HG03439 (cell line): Measurements from ENCODE around the gene CTNNBL1.
"Not testable (repeated sequence)": the region's sequence is repeated elsewhere in the genome, so short reads cannot be mapped to it uniquely, and the experiment has no call there.

ENCODE experiments used
- ATAC-seq: cut with Tn5 transposase; IDR thresholded peaks from one replicate; pipeline ENCODE4 v1.9.1; 2021; ENCODE audit warnings: mild to moderate bottlenecking, moderate library complexity; ENCODE audit not compliant: unreplicated experiment

Gene CTNNBL1

DNA sequence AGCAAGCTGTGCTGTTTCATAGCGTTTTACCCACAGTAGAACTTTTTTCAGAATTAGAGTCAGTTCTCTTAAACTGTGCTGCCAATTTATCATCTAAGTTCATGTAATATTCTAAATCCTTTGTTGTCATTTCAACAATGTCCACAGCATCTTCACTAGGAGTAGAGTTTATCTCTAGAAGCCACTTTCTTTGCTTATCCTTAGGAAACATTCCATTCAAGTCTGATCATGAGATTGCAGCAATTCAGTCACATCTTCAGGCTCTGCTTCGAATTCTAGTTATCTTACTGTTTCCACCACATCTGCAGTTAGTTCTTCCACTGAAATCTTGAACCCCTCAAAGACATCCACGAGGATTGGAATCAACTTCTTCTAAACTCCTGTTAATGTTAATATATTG lies 12.5 kb downstream of the CTNNBL1 start:
- no peak for ATAC-seq

DNA sequence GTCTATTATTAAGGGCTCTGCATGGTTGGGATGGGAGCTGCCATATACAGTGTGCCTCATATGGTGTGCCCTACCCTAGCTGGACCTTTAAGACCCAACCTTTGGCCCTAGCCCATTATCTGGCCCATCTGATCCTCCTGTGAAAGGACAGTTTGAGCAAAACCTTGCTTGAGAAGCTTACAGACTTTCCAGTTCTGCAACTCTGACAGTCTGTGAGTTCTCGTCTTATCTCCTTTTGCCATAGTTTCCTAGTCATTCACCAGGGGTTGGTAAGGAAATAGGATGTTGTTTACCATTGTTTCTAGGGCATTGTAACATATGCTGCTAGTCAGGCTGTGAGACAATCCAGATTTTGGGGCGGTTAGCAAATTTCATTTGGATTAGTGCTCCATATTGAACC lies 17.2 kb downstream of the CTNNBL1 start:
- ATAC-seq = no peak

DNA sequence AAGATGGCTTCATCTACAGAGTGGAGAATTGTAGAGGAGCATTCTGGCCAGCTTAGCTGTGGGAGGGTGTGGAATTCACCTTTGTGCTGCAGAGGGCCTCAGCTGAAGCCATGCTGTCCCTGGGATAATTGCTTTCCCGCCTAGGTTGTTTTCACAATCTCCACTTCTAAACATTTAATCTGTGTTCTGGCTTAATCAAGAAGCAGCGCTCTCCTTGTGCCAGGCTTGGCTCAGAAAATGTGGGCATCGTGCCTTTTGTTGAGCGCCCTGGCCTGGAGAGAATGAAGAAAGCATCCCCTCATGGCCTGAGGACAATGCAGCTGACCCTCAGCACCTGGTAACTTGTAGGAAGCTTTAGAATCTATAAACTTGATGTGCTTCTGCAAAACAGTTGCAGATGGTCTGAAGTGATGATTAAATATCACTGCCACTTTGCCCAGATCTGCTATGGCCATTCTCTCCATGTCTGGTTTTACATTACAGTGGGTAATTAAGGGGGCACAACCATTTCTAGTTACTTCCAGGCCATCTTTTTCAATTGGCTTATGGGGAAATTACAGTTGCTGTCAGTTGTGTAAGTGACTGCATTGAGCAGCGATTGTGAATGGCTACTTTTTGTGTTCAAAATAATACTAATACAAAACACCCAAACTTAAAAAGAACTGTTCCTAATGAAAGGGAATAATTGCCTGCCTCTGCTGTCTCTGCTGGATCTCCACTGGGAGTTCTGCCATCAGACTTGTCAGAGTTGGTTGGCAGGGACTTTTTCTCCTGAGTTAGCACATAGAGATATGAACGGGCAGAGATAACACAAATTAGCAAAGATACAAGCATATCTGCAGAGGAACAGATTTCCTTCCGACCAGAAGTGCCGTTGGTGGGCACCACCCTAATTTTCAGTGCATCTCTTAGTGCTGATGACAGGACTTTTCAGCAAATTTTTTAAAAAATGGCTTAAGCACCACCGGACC lies 18.4 kb downstream of the CTNNBL1 start:
- ATAC-seq = no peak

- ATAC-seq = no peak
Observed at GRCh38 chr20:37713396-37713795, 19.6 kb downstream of the CTNNBL1 start.

DNA sequence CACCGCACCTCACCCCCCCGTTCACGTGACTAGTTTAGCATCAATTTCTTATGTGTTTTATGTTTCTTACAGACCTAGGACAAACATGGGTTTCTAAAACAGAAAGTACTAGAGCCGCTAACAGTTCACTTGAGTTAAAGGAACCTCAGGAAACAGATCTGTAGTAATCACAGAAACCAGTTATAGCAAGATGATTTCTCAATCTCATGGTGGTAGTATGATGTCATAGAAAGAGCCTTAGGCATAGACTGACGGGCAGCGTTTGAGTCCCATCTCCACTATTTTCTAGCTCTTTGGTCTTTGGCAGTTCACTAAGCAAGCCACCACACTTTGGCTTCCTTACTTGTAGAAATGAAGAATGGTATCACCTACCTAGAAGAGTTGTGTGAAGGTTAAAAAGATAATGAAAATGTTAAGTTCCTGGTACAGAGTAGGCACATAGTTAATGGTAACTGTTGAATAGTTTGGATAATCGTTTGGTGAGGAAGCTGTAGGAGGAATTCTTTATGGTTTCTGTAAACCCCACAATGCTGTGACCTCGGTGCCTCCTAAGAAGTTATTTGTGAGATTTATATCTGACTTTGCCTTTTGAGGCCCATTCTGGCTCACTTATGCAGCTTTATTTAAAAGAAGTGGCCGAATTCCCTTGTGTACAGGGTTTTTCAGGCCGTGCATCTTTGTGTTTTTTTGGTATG lies 21.3 kb downstream of the CTNNBL1 start:
- no peak for ATAC-seq

DNA sequence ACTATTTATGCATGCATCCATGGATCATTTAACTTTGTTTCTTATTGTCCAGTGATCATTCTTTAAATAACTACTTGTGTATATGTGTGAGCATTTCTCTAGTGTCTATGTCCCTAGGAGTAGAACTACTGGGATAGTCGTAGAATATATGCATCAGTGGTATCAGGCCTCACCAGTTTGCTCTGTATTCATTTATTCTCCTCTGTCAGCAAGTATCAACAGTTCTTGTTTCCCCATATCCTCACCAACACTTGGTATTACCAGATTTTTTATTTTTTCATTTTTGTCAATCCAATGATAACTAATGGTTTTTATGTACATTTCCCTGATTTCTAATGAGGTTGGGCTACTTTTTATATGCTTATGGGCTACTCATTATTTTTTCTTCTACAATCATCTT lies 27.9 kb downstream of the CTNNBL1 start:
- no peak for ATAC-seq

- not testable (repeated sequence) for ATAC-seq
Observed at GRCh38 chr20:37722312-37722711, 28.5 kb downstream of the CTNNBL1 start.

- no peak for ATAC-seq
Observed at GRCh38 chr20:37723668-37724067, 29.8 kb downstream of the CTNNBL1 start.

DNA sequence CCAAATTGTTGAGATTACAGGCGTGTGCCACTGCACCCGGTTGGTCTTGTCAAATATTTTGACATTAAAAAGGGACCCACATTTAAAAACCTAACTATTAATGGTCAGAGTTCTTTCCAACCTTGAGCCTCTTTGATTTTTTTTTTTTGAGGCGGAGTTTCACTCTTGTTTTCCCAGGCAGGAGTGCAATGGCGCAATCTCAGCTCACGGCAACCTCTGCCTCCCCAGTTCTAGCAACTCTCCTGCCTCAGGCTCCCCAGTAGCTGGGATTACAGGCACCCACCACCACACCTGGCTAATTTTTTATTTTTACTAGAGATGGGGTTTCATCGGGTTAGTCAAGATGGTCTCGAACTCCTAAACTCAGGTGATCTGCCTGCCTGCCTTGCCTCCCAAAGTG lies 31.3 kb downstream of the CTNNBL1 start:
- ATAC-seq = no peak

DNA sequence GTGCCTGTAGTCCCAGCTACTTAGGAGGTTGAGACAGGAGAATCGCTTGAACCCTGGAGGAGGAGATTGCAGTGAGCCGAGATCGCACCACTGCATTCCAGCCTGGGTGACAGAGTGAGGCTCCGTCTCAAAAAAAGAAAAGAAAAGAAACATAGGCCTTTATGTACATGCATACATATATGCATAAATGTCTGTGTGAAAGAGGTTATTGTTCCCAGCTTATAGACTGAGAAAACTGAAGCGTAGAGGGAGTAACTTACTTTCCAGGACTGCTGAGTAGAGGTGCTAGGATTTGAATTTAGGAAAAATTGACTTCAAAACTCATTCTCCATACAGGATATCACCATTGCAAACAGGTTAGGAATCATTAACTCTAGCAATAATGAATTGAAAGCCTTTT lies 32.0 kb downstream of the CTNNBL1 start:
- no peak for ATAC-seq

GRCh38 chr20:37726321-37726720 lies 32.5 kb downstream of the CTNNBL1 start:
- no peak for ATAC-seq

DNA sequence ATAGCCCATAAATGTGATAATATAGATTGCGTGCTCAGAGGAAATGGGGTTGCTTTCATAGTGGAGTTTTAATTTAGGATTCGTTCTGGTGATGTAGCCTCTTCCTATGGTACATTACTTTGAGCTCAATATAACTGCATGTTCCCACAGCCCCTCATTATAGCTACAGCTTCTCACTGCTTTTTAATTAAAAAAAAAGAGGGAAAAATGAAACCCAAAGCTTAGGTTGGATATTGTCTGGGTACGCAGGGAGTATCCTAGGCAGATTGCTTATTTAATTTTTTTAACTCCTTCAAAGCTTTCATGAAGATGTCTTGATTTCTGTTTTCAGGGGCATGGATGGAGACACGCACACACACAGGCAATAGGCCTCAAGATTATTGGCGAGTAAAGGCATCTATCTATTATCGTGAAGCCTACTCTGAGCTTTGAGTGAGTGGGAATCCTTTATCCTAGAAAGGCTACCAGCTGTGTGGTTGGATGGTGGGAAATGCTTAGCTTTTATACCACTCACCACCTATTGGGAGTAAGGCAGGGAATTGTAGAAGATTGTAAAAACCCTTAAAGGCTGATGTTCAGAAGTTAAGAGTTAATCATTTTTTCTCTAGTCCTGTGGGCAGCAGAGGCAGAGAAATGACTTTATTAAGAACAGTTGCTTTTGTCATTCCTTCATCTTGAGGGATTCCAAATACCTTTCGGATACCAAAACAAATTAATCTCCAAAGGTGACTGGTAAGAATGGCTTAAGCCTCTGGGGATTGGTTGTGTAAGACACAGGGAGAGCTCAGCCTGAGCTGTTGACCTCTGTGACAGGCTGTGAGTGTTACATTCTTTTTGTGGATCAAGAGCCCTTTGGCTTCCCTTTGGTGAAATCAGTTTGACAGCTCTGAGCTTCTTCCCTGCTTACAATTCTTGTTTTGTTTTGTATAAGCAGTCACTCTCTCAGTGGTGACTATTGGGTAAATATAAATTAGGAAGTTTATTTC lies 33.4 kb downstream of the CTNNBL1 start:
- ATAC-seq = no peak

DNA sequence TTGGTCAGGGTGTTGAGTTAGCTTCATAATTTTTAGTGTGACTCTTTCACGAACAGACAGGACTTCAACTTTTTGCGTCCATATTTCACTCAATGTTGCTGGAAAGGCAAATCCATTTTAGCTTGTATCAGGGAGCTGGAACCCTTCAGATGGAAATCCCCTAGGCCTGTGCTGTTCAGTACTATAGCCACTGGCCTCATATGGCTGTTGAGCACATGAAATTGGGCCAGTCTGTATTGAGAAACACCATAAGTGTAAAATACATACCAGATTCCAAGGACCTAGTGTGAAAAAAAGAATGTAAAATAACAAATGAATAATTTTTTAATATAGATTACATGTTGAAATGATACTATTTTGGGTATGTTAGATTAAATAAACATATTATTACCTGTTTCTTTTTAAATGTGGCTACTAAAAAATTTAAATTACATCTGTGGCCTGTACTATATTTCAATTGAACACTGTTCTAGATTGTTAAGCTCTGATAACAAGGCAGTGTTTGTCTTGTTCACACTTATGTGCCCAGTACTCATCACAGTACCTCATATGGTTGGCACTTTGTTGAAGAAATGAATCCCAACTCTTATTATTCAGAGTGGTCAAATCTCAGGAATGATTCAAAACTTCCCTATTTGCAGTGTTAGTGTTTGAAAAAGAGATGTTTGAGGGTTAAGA lies 34.3 kb downstream of the CTNNBL1 start:
- no peak for ATAC-seq

GRCh38 chr20:37728635-37728983 lies 34.8 kb downstream of the CTNNBL1 start:
- no peak for ATAC-seq

DNA sequence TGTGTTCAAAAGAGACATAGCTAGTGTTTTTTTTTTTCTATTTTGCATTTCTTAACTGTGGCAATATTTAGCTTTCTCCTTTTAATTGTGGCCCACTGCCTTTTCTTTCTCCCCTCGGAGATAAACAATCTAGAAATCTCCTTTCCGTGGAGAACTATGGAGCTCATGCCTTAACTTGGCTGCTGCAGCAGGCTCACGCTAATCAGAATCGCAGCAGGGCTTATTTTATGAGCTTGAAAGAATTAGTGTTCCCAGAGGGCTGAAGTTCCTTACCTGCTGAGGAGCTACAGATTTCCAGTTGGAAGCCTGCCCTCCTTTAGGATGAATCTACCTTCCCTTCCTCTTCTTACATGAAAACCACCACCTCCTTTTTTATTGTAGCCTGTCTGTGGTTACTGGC lies 35.6 kb downstream of the CTNNBL1 start:
- ATAC-seq = no peak

- ATAC-seq = no peak
Observed at GRCh38 chr20:37729909-37730308, 36.1 kb downstream of the CTNNBL1 start.

GRCh38 chr20:37733416-37733815 lies 39.6 kb downstream of the CTNNBL1 start:
- no peak for ATAC-seq

DNA sequence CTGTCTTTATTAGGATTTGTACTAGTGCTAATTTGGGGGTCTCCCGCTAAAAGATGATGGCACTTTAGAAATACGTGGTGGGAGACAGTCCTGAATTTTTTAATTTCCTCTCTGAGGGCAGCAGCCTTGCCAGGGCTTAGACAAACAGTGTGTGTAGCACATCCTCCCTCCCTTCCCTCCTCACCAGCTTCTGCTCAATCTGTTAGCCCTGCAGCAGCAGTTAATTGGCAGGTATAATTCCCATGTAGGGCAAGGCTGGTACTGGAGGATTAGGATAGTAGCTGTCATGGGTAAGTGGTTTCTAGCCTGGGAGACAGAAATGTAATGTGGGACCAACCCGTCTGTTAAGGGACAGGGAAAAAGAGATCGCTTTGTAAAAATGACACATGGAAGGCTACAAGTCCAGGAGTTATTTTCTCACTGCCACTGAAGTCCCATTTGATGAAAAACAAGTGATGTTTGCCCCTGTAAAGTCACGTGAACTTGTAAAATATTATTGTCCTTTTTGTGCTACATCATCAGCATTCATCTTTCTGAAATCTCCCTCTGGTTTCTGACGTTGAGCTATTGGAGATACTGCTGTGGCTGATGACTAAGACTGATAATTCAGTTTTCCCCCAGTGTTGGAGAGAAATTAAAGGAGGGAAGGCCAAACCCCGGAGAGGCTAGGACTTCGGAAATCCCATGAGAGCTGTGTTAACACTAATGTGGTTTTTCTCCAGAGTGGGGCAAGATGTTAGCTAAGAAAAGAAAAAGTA lies 40.6 kb downstream of the CTNNBL1 start:
- ATAC-seq = no peak

GRCh38 chr20:37735541-37735940 lies 41.7 kb downstream of the CTNNBL1 start:
- ATAC-seq = no peak

GRCh38 chr20:37736132-37736531 lies 42.3 kb downstream of the CTNNBL1 start:
- ATAC-seq = no peak
